GM12878 (cell line): ENCODE data around the gene SLC35E3. TPM values are rescaled to one million over a fixed set of nuclear protein-coding genes. Genes with fewer than 3 reads are reported as not detected.

ENCODE experiments used
- ATAC-seq: fragments of 200-7000 bp; cut with Tn5 transposase; 3 replicates; pipeline ENCODE4 v1.9.1; 2020; ENCODE audit warnings: mild to moderate bottlenecking, moderate library complexity
- BruUV-seq: library from RNA; stranded (reverse); fragments of 400-500 nt; replicated peaks from 2 replicates; lab custom pipeline; 2021; lab: Mats Ljungman, UMichigan
- CTCF ChIA-PET: fragments of 300-600 bp; sonication (Branson Sonifier 250); formaldehyde crosslinking; extraction: SDS; loops from one replicate; lab custom pipeline; 2021; ENCODE audit warnings: inconsistent platforms; lab: Yijun Ruan, JAX
- POLR2A ChIA-PET: fragments of 350-600 bp; formaldehyde crosslinking; extraction: SDS; loops from one replicate; lab custom pipeline; 2021; ENCODE audit warnings: inconsistent platforms; lab: Charles Lee
- RAD21 ChIA-PET: fragments of 300-600 bp; sonication (Branson Sonifier 250); formaldehyde crosslinking; loops from one replicate; lab custom pipeline; 2023; ENCODE audit warnings: antibody characterized with exemption; ENCODE audit not compliant: unreplicated experiment; lab: Charles Lee
- SMC1A ChIA-PET: fragments of 300-600 bp; sonication (Branson Sonifier 250); formaldehyde crosslinking; loops from one replicate; lab custom pipeline; 2023; ENCODE audit not compliant: unreplicated experiment, uncharacterized antibody; lab: Charles Lee
- DNase-seq: peaks from one replicate; pipeline ENCODE4 v3.0.0-alpha.2; 2011; ENCODE audit warnings: low read depth, low spot score
- FAIRE-seq: peaks from 3 replicates; lab custom pipeline; 2011; peaks lifted over from hg19 to GRCh38; lab: Jason Lieb, UNC
- H2AFZ ChIP-seq: 2 replicates; pipeline ENCODE4 v1.6.0; 2011; ENCODE audit warnings: low read depth, low read length, control low read depth; ENCODE audit not compliant: control insufficient read depth
- H3K27ac ChIP-seq: 2 replicates; pipeline ENCODE4 v1.5.1; 2011; ENCODE audit warnings: control low read depth; ENCODE audit not compliant: control insufficient read depth, insufficient read depth
- H3K27me3 ChIP-seq, 2 experiments: replicated peaks in 1 of 2; 2 replicates each; pipeline versions ENCODE4 v1.6.0 to v1.6.1; 2011; ENCODE audit warnings: low read length in 1 of 2; ENCODE audit not compliant: control insufficient read depth in 2 of 2, insufficient read depth in 2 of 2
- H3K36me3 ChIP-seq, 2 experiments: 2 replicates each; pipeline ENCODE4 v1.5.1; 2011; ENCODE audit warnings: low read length in 1 of 2; ENCODE audit not compliant: control insufficient read depth in 2 of 2, insufficient read depth in 2 of 2
- H3K4me1 ChIP-seq: 2 replicates; pipeline ENCODE4 v1.6.1; 2011; ENCODE audit warnings: mild to moderate bottlenecking, low read length, moderate library complexity, mixed read lengths; ENCODE audit not compliant: control insufficient read depth, insufficient read depth
- H3K4me2 ChIP-seq: 2 replicates; pipeline ENCODE4 v1.6.0; 2011; ENCODE audit warnings: control low read depth; ENCODE audit not compliant: control insufficient read depth, insufficient read depth
- H3K4me3 ChIP-seq: fragments of 200-600 bp; sonication (generic); 2 replicates; pipeline ENCODE4 v1.5.1; 2016
- H3K79me2 ChIP-seq: 2 replicates; pipeline ENCODE4 v1.6.0; 2011; ENCODE audit warnings: low read length; ENCODE audit not compliant: control insufficient read depth, insufficient read depth
- H3K9ac ChIP-seq: 2 replicates; pipeline ENCODE4 v1.8.0; 2011; ENCODE audit warnings: low read length, control low read depth, mixed read lengths; ENCODE audit not compliant: control insufficient read depth, insufficient read depth
- H3K9me3 ChIP-seq: replicated peaks from 3 replicates; pipeline ENCODE4 v1.5.1; 2011; ENCODE audit warnings: mild to moderate bottlenecking, low read length; ENCODE audit not compliant: control insufficient read depth, insufficient read depth
- H4K20me1 ChIP-seq: 2 replicates; pipeline ENCODE4 v1.6.0; 2011; ENCODE audit not compliant: control insufficient read depth, insufficient read depth
- ATF7 ChIP-seq: fragments of 450-650 bp; IDR thresholded peaks from 2 replicates; pipeline ENCODE4 v1.6.1; 2016; ENCODE audit warnings: low read depth, mild to moderate bottlenecking
- BACH1 ChIP-seq: fragments of 450-650 bp; IDR thresholded peaks from 2 replicates; pipeline ENCODE4 v1.6.1; 2017; ENCODE audit warnings: mild to moderate bottlenecking, borderline replicate concordance
- CBX3 ChIP-seq: fragments of 200-600 bp; sonication (generic); IDR thresholded peaks from 2 replicates; pipeline ENCODE4 v1.6.1; 2016; ENCODE audit warnings: low read depth, borderline replicate concordance
- CHD1 ChIP-seq: IDR thresholded peaks from 2 replicates; pipeline ENCODE4 v1.6.1; 2012; ENCODE audit warnings: low read depth, low read length, improper control_type of control experiment
- EP300 ChIP-seq, 2 experiments: fragments of 150-350 bp in 1 of 2; IDR thresholded peaks; 2 replicates each; pipeline ENCODE4 v1.6.1; 2011 to 2012; ENCODE audit warnings: low read depth in 2 of 2, low read length in 2 of 2, borderline replicate concordance in 1 of 2, improper control_type of control experiment in 1 of 2, inconsistent platforms in 1 of 2; ENCODE audit not compliant: control insufficient read depth in 1 of 2
- ETV6 ChIP-seq, 2 experiments: fragments of 450-650 bp in 1 of 2; IDR thresholded peaks in 1 of 2; conservative IDR thresholded peaks in 1 of 2; 2 replicates each; pipeline ENCODE4 v1.6.1; 2014; ENCODE audit warnings: antibody characterized with exemption in 1 of 2, borderline replicate concordance in 1 of 2, low read depth in 1 of 2, mild to moderate bottlenecking in 1 of 2, moderate library complexity in 1 of 2
- HDAC2 ChIP-seq: fragments of 200-600 bp; sonication (generic); IDR thresholded peaks from 2 replicates; pipeline ENCODE4 v1.6.1; 2017
- IKZF1 ChIP-seq: fragments of 450-650 bp; conservative IDR thresholded peaks from 2 replicates; pipeline ENCODE4 v1.6.1; 2017; ENCODE audit warnings: antibody characterized with exemption, mild to moderate bottlenecking
- IRF4 ChIP-seq: IDR thresholded peaks from 2 replicates; pipeline ENCODE4 v1.6.1; 2011; ENCODE audit warnings: low read depth, low read length
- MEF2A ChIP-seq: IDR thresholded peaks from 2 replicates; pipeline ENCODE4 v1.6.1; 2011; ENCODE audit warnings: low read depth, mild to moderate bottlenecking, low read length, moderate library complexity; ENCODE audit not compliant: insufficient read depth
- NR2F1 ChIP-seq: fragments of 450-650 bp; conservative IDR thresholded peaks from 2 replicates; pipeline ENCODE4 v1.6.1; 2017; ENCODE audit warnings: mild to moderate bottlenecking
- RAD21 ChIP-seq: IDR thresholded peaks from 2 replicates; pipeline ENCODE4 v1.6.1; 2011; ENCODE audit warnings: mild to moderate bottlenecking, low read depth, low read length, moderate library complexity; ENCODE audit not compliant: insufficient read depth
- RCOR1 ChIP-seq: conservative IDR thresholded peaks from 2 replicates; pipeline ENCODE4 v1.6.1; 2012; ENCODE audit warnings: low read depth, low read length, improper control_type of control experiment
- SIN3A ChIP-seq: IDR thresholded peaks from 2 replicates; pipeline ENCODE4 v1.6.1; 2012; ENCODE audit warnings: low read depth, low read length, improper control_type of control experiment
- SMAD1 ChIP-seq: fragments of 450-650 bp; IDR thresholded peaks from 2 replicates; pipeline ENCODE4 v1.6.1; 2018; ENCODE audit warnings: mild to moderate bottlenecking, low read depth; ENCODE audit not compliant: partially characterized antibody
- SMARCA5 ChIP-seq: fragments of 450-650 bp; IDR thresholded peaks from 2 replicates; pipeline ENCODE4 v1.6.1; 2017; ENCODE audit warnings: mild to moderate bottlenecking
- TCF3 ChIP-seq: IDR thresholded peaks from 2 replicates; pipeline ENCODE4 v1.6.1; 2012; ENCODE audit warnings: low read depth, mild to moderate bottlenecking, low read length, borderline replicate concordance; ENCODE audit not compliant: insufficient read depth
- ZNF274 ChIP-seq: IDR thresholded peaks from one replicate; pipeline ENCODE4 v1.8.0; 2011; ENCODE audit not compliant: insufficient read length, insufficient read depth
- WGBS: methylation state at CpG from one replicate; pipeline ENCODE4 v1.1.6; 2016; ENCODE audit warnings: low lambda C conversion rate; ENCODE audit not compliant: insufficient replicate concordance, insufficient coverage; ENCODE audit errors: missing lambda C conversion rate; 5-methylcytosine and 5-hydroxymethylcytosine counted together
- in situ Hi-C: fragments of 300-500 bp; cut with MboI; formaldehyde crosslinking; loops from 9 replicates; pipeline ENCODE4 v1.14.3; 2018; ENCODE audit warnings: mixed read lengths
- intact Hi-C: fragments of 100-400 bp; cut with micrococcal nuclease; formaldehyde crosslinking; loops from one replicate; pipeline ENCODE4 v1.14.2; 2022; ENCODE audit not compliant: unreplicated experiment
- polyA plus RNA-seq, 11 experiments: library from polyadenylated mRNA; depleted of rRNA in 4 of 11; unstranded in 6 of 11; stranded (reverse) in 5 of 11; fragments of >200 nt; fragmentation: Nextera tagmentation in 4 of 11; fragmentation: Illumina TruSeq in 1 of 11; extraction: Ambion mirVana in 4 of 11; extraction: Trizol in 1 of 11; gene quantifications; 1 replicate in 1 of 11; 2 replicates in 10 of 11; pipeline versions ENCODE4 v1.2.1 to v1.2.3, GENCODE V29; 2011 to 2016; ENCODE audit warnings: inconsistent platforms in 2 of 11, missing spikeins in 2 of 11, low read depth in 1 of 11
- total RNA-seq, 4 experiments: library from RNA; depleted of rRNA in 3 of 4; stranded (reverse); fragments of >200 nt in 3 of 4; fragmentation: Illumina TruSeq in 1 of 4; extraction: Trizol in 1 of 4; gene quantifications; 2 replicates each; pipeline versions ENCODE4 v1.2.1 to v1.2.3, GENCODE V29; 2013 to 2021
- TF ChIP-seq, protein P1 (sequence below), 3 experiments: IDR thresholded peaks in 2 of 3; conservative IDR thresholded peaks in 1 of 3; 2 replicates each; pipeline ENCODE4 v1.5.1; 2011; ENCODE audit warnings: low read depth in 3 of 3, low read length in 3 of 3, mild to moderate bottlenecking in 3 of 3, control low read depth in 2 of 3, moderate library complexity in 2 of 3, inconsistent platforms in 1 of 3, mixed read lengths in 1 of 3; ENCODE audit not compliant: control insufficient read depth in 2 of 3, insufficient read depth in 1 of 3; ENCODE audit errors: extremely low read depth in 1 of 3
- TF ChIP-seq, protein P2 (sequence below): fragments of 150-350 bp; IDR thresholded peaks from 2 replicates; pipeline ENCODE4 v1.6.1; 2014; ENCODE audit warnings: mild to moderate bottlenecking, low read depth, low read length
- TF ChIP-seq, protein P3 (sequence below): IDR thresholded peaks from 2 replicates; pipeline ENCODE4 v1.6.1; 2012; ENCODE audit warnings: low read depth, low read length, improper control_type of control experiment

Gene SLC35E3
- total and polyA plus RNA-seq, 10 of the 15 experiments (the other 5 are each of a cell fraction or from before 2014, with no cell fraction given), result 3.6 to 19.8 (median 6.1) TPM

DNA sequence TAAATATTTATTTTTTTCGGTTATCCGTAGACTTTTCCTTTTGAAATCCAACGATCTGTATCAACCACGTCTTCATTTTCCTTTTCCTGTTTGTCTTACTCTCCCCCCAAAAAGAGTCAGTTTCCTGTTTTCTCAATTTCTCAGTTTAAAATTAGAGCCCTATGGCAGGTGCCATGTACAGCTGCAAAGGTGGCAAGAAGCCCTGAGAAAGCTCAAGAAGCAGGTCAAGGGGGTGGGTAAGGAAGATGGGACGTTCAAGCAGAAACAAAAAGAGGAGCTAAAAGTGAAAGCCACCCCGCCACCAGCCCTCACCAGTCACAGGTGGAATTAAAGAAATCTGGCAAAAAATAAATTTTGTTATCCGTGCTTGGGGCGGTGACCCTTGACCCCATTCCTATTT lies 26.7 kb downstream of the SLC35E3 start:
- H3K9ac ChIP-seq, result peak overlapping the region; percentile 21; the same call in 1 of the 2 replicates
- WGBS, result 4% methylated on average over 8 of the region's 8 CpGs
- peak overlapping the region; percentile 19; the same call in 1 of the 2 replicates for H3K27ac ChIP-seq
- H2AFZ ChIP-seq, result peak overlapping the region; percentile 50
- H3K36me3 ChIP-seq, result no peaks in the 10 kb centered on the region
- peak overlapping the region; percentile 3; the same call in 1 of the 2 replicates for H3K4me3 ChIP-seq
- intact Hi-C loops (no loop called here), in situ Hi-C loops (no loop called here)
- H4K20me1 ChIP-seq, result no peaks in the 10 kb centered on the region
- H3K4me2 ChIP-seq, result peak overlapping the region; percentile 65
- H3K4me1 ChIP-seq, result peaks cover 6% of the 10 kb centered on the region; the same call in 1 of the 2 replicates
- ChIA-PET RAD21 (no interaction called here), SMC1A (interaction anchor here (0.8 to 1.2 kb wide), 3 partner anchors 11 to 46 kb away, joined by 3 to 4 read pairs (median 3); no protein-coding TSS in a partner anchor), CTCF (interaction anchor here (1.2 to 1.3 kb wide), 3 partner anchors 9 to 45 kb away, joined by 3 to 4 read pairs (median 3); no protein-coding TSS in a partner anchor), POLR2A (interaction anchor here (0.5 to 1.2 kb wide), 2 partner anchors 27 to 415 kb away, joined by 3 to 6 read pairs; partner anchors contain the start of gene SLC35E3)
- peak; percentile 49; the same call in 2 of the 3 replicates for ATAC-seq
- no peaks in the 10 kb centered on the region for H3K27me3 ChIP-seq
- DNase-seq, result peak; percentile 20
- no peaks in the 10 kb centered on the region for H3K79me2 ChIP-seq
- H3K9me3 ChIP-seq, result no peaks in the 10 kb centered on the region
- no TSS peak for BruUV-seq
- no peak for FAIRE-seq
- 0 out of 2 replicates have a peak, but pooled peaks have one; percentile 18 for TF ChIP-seq NR2F1
- TF ChIP-seq SIN3A, result no peak
- TF ChIP-seq ZNF274, result no peak
- no peak for TF ChIP-seq BACH1
- TF ChIP-seq TCF3, result no peak
- no peak for TF ChIP-seq HDAC2
- TF ChIP-seq, protein P1, sequence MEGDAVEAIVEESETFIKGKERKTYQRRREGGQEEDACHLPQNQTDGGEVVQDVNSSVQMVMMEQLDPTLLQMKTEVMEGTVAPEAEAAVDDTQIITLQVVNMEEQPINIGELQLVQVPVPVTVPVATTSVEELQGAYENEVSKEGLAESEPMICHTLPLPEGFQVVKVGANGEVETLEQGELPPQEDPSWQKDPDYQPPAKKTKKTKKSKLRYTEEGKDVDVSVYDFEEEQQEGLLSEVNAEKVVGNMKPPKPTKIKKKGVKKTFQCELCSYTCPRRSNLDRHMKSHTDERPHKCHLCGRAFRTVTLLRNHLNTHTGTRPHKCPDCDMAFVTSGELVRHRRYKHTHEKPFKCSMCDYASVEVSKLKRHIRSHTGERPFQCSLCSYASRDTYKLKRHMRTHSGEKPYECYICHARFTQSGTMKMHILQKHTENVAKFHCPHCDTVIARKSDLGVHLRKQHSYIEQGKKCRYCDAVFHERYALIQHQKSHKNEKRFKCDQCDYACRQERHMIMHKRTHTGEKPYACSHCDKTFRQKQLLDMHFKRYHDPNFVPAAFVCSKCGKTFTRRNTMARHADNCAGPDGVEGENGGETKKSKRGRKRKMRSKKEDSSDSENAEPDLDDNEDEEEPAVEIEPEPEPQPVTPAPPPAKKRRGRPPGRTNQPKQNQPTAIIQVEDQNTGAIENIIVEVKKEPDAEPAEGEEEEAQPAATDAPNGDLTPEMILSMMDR (IDR thresholded peaks at IDR 0.05 in 2 of 3, conservative IDR thresholded peaks at IDR 0.05 in 1 of 3; ENCODE audit: control insufficient read depth in 2 of 3, extremely low read depth in 1 of 3, insufficient read depth in 1 of 3, low read depth in 3 of 3, low read length in 3 of 3), result no peak
- TF ChIP-seq RAD21, result no peak
- no peak for TF ChIP-seq IKZF1
- TF ChIP-seq CHD1, result no peak
- TF ChIP-seq MEF2A, result no peak
- TF ChIP-seq, protein P2, sequence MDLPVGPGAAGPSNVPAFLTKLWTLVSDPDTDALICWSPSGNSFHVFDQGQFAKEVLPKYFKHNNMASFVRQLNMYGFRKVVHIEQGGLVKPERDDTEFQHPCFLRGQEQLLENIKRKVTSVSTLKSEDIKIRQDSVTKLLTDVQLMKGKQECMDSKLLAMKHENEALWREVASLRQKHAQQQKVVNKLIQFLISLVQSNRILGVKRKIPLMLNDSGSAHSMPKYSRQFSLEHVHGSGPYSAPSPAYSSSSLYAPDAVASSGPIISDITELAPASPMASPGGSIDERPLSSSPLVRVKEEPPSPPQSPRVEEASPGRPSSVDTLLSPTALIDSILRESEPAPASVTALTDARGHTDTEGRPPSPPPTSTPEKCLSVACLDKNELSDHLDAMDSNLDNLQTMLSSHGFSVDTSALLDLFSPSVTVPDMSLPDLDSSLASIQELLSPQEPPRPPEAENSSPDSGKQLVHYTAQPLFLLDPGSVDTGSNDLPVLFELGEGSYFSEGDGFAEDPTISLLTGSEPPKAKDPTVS, result no peak
- no peak for TF ChIP-seq SMARCA5
- TF ChIP-seq CBX3, result no peak
- no peak for TF ChIP-seq RCOR1
- TF ChIP-seq IRF4, result no peak
- TF ChIP-seq ATF7, result no peak
- TF ChIP-seq, protein P3, sequence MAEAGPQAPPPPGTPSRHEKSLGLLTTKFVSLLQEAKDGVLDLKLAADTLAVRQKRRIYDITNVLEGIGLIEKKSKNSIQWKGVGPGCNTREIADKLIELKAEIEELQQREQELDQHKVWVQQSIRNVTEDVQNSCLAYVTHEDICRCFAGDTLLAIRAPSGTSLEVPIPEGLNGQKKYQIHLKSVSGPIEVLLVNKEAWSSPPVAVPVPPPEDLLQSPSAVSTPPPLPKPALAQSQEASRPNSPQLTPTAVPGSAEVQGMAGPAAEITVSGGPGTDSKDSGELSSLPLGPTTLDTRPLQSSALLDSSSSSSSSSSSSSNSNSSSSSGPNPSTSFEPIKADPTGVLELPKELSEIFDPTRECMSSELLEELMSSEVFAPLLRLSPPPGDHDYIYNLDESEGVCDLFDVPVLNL, result no peak
- peak in 1 of 2 experiments; percentile 35; a peak in 1 of 4 replicates for TF ChIP-seq EP300 (IDR thresholded peaks at IDR 0.05; ENCODE audit: borderline replicate concordance in 1 of 2, control insufficient read depth in 1 of 2, low read depth in 2 of 2, low read length in 2 of 2)
- TF ChIP-seq ETV6 (conservative IDR thresholded peaks at IDR 0.05 in 1 of 2, IDR thresholded peaks at IDR 0.05 in 1 of 2; ENCODE audit: borderline replicate concordance in 1 of 2, low read depth in 1 of 2), result 0 out of 4 replicates have a peak, but pooled peaks of 1 of the 2 experiments have one; percentile 20
- no peak for TF ChIP-seq SMAD1
